ENCODE data around the gene NCOR2.

The NCOR2 gene

DNA sequence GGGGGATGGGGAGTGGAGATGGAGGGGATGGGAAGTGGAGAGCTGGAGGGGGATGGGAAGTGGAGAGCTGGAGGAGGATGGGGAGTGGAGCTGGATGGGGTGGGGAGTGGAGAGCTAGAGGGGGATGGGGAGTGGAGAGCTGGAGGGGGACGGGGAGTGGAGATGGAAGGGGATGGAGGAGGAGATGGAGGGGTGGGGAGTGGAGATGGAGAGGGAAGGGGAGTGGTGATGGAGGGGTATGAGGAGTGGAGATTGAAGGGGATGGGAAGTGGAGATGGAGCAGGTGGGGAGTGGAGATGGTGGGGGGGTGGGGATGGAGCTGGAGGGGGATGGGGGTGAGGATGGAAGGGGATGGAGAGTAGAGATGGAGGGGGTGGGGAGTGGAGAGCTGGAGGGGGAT lies 26.1 kb downstream of the NCOR2 start:
- no peak for DNase-seq

DNA sequence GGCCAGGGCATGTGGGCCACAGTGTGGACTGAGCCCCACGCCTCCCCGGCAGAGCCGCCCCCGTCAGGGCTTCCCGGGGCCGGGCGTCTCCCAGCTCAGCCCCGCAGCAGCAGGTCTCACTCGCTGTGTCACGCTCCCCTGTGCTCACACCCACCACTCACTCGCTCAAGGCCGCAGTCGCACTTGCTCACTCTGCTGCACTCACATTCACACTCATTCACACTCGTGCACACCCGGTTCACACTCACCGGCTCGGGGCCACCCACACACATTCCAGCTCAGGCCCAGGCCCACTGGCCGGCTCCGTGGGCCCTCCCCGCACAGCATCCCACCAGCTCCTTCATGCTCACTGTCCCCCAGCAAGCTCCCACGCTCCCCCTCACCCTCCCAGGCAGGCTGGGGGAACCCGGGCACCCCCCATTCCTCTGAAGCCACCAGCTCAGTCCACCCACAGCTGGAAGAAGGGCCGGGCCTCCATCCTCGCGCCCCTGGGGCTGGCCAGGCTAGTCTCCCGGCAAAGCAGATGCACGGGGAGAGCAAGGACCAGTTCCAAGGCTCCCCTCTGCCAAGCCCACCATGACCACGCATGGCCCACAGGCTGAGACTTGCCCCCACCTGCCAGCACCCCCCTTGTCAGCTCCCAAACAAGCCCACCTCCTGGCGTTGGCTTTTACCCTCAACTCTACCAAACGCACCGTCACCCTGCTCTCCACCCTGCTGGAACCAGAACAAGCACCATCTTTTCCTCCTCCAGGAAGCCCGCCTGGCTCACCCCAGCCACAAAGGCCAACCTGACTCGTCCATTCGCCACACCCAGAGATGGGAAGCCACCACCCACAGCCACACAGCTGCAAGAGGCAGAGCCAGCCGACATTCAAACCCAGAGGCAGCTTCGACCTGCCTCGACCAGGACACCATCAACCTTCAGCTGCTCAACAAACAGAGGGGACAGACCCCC lies 28.0 kb downstream of the NCOR2 start:
- DNase-seq = no peak

DNA sequence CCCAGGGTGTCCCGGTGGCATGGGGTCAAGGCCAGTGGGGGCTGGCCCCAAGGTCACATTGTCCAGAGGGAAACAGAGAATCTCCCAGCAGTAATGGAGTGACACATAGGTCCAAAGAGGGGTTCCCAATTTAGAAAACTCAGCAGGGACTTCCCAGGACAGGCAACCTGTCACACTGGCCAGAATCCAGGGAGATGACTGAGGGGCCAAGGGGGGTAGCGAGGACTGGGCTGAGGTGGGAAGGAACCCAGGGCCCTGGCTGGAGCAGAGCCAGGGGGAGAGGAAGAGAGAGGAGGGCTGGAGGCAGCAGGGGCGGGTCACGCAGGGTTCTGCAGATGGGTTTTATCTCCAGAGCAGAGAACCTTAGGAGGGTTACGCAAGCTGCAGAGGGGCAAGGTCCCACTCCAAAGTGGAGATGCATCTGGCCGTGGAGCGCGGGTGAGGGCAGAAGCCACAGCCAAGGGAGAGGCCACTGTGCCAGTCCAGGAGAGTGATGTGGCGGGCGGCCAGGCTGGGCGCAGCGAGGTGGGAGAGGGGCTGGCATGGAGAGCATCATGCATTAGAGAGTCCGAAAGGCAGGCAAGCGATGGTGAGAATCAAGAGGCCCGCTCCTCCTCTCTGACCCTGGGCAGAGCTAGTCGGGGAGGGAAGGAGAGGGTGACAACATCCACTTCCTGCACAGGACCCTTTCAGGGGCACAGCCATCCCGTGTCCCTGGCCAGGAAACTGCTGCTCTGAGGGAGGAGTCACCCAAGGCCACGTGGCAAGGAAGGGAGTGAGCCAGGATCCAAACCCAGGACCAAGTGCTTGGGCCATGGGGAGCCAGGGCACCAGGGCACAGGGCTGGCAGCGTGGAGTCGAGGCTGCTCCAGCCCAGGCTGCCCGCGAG lies 29.0 kb downstream of the NCOR2 start:
- no peak for DNase-seq

DNA sequence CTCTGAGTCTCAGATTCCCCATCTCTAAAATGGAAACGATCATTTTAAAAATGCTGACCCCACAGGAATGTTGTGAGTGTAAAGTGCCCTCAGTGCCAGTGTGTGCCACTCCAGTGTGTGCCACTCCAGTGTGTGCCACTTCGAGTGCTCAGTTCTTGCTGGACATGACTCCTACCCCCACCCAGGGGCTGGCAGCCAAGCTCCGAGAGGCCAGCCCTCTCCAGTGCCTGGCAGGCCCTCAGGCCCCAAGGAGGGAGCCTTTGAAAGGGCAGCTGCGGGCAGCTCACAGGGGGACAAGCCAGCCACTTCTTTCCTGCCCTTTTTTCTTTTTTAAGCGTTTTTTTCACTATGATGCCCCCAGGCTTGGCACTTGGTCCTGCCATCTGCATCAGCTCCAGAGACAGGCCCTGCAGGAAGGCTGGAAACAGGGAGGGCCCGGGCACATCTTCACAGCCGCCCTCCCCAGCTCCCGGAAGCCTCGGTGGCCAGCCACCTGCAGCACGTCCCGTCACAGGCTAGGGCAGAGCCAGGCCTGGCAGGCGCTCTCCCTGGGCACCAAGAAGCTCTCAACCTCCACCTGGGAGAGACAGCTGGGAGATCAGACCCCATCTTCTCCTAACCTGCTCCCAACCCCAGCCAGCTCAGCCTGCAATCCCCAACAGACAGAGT lies 29.8 kb downstream of the NCOR2 start:
- no peak for DNase-seq

DNA sequence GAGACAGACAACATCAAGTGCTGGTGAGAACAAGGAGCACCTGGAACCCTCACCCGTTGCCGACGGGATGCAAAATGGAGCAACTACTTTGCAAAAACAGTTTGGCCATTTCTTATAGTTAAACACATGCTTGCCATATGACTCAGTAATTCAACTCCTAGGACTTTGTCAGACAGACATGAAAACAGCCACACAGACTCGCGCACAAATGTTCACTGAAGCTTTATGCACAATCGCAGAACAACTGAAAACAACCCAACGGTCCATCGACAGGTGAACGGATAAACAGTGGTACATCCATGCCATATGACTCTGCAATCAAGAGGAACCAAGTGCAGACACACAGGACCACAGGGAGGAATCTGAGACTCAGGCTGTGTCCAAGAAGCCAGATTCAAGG lies 30.8 kb downstream of the NCOR2 start:
- no peak for DNase-seq

DNA sequence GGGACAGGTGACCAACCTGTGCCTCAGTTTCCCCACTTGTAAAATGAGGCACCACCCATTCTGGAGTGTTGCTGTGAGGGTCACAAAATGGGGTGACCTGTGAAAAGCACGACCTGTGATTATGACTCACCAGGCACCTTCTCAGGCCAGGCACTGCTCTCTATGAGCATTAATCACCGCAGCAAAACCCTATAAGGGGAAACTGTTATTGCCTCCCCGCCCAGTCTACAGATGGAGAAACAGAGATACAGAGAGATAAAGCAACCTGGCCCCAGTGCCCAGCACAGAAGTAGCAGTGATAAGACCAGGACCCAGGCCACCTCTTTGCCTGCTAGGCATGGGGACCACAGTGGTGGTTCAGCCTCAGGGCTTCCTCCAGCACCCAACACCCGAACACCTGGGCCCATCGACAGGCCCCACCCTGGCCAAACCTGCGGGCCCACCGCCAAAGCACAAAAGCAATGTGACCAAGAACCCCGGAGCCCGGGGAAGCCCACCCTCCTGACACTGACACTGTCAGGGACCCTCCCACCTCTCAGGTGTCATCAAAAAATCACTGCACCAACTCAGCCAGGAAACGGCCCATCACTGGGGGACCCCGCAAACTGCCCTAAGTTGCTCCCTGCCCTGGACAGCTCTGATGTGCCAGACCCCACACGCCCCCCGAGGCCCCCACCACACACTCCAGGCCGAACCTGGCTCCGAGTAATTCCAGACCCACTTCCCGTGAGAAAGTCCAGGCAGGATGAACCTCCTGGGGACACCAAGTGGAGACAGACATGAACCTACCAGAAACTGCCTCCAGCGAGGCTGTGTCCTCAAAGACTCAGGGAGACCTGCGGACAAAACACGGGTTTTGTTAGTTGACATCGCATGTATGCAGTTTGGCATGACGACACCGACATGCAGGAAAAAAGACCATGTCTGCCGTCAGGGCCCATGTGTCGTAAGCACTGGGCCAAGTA lies 32.4 kb downstream of the NCOR2 start:
- no peak for DNase-seq

DNA sequence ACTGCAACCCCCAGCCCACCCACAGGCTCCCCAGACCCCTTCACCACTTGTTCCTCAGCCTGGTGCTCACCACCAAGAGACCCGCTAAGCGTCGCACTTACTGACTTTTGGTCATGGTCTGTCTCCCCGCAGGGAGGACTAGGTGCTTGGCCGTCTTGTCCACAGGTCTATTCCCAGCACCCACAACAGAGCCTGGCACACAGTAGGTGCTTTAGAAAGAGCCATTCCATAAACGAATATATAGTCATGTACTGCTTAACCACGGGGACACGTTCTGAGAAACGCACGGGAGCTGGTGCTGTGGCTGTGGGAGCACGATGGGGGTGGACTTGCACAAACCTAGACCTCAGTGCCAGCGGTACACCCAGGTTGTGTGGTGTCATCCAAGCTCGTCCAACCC lies 34.0 kb downstream of the NCOR2 start:
- no peak for DNase-seq

DNA sequence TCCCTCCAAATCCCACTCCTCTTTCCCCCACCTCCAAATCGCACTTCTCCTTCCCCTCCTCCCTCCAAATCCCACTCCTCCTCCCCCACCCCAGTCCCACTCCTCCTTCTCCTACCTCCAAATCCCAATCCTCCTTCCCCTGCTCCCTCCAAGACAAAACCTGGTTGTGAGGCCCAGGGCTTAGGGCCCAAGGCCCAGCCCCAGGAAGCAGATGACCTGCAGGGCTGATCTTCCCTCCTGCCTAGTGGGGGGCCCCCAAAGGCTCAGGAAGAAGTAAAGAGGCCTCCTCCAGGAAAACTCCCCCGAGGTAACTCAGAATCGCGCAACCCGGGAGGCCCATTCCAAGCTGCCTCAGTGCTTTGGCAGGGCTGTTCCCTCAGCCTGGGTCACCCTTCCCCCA lies 34.4 kb downstream of the NCOR2 start:
- no peak for DNase-seq

DNA sequence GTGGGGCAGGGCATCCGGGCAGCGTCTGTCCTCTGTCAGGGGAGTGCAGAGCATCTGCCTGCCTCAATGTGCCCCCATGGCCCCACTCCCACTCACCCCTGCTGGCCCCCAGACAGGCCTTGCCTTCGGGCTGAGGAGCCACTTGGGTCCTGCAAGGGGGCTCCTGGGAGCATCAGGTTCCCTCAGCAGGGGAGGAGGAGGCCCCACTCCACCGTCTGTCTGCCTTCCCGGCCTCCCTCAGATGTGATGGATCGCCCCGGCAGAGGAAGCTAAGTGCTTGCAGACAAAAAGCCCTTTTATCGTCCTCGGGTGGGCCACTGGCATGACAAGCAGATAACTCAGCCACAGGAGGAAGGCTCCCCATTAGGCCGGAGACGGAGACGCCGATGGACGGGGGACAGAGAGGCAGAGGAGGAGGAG lies 35.1 kb downstream of the NCOR2 start:
- no peak for DNase-seq

DNA sequence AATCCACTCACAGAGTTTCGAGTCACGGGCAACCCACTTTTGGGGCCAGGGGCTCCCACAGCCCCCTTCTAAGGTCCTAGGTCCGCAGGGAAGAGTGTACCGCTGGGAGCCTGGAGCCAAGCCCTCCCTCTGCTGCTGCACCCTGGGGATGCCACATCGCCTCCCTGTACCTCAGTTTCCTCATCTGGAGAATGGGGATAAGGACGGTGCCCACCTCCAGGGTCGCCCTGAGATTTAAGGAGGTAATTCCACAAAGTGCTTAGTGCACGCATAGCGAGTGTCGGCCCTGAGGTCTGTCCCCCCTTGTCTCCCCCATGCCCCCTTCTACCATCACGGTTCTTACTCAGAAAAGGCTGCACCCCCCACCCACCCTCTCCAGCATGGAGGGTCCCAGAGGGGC lies 35.5 kb downstream of the NCOR2 start:
- no peak for DNase-seq

DNA sequence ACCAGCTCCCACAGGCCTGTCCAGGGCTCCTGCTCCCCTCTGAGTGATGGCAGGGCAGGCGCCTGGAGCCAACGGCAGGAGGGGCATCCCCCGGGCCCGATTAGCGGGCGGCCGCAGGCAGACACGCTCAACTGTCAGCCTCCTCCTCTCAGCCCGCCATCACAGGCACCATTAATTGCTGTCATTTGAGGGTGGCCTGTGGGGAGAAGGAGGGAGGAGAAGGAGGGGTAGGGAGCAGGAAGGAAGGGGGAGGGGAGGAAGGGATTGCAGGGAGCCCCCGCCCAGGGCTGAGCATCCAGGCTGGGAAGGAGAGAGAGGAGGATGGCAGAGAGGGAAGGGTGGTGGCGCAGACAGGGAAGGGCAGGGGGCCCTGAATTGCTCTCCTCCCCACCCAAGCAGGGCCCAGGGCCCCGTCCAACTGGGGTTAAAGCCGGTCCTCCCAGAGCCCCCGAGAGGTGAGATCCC lies 36.1 kb downstream of the NCOR2 start:
- no peak for DNase-seq

DNA sequence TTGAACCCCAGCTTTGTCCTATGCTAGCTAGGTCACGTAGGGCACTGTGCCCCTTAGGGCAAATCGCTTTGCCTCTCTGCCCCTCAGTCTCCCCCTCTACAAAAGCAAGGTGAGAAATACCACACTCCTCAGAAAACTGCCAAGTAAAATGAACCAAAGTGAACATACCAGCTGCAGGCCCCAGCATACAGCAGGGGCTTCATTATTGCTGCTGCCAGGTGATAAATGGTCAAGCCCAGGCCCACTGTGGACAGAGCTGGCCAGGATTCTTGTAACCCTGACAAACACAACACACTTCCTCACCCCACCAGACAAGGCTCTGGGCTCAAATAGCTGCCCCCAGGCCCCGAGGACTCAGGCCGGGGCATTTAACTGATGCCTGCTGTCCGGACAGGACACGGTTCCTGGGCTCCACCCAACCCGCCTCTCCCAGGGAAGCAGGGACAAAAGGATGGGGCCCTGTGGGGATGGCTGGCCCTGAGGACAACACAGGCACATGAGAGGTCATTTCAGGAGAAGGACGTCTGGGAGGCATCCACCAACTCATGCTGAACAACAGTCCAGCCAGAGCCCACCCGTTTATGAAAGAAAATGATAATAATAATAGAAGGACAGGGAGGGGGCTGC lies 36.7 kb downstream of the NCOR2 start:
- no peak for DNase-seq

DNA sequence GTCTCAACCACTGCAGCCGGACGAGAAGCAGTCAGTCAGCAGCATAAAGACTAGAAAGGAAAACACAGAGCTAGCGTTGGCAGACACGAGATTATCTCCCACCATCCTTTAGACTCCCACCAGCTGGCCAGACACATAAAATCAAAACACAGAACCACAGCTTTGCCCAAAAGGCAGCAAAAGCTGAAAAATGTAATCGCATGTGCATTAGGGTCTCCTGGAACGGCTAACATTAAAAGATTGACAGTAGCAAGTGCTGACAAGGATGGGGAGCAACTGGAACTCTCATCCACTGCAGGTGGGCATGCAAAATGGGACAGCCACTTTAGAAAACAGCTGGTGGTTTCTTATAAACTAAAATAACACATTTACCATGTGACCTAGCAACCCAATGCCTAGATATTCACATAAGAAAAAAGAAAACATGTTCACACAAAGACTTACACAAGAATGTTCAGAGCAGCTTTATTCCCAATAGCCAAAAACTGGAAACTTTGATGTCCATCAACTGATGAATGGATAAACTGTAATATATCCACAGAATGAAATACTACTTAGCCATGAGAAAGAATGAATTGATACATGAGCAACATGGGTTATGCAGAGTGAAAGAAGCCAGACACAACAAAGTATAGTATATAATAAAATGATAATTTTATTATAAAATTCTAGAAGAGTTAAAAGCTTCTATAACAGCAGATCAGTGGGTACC lies 37.7 kb downstream of the NCOR2 start:
- DNase-seq = no peak

DNA sequence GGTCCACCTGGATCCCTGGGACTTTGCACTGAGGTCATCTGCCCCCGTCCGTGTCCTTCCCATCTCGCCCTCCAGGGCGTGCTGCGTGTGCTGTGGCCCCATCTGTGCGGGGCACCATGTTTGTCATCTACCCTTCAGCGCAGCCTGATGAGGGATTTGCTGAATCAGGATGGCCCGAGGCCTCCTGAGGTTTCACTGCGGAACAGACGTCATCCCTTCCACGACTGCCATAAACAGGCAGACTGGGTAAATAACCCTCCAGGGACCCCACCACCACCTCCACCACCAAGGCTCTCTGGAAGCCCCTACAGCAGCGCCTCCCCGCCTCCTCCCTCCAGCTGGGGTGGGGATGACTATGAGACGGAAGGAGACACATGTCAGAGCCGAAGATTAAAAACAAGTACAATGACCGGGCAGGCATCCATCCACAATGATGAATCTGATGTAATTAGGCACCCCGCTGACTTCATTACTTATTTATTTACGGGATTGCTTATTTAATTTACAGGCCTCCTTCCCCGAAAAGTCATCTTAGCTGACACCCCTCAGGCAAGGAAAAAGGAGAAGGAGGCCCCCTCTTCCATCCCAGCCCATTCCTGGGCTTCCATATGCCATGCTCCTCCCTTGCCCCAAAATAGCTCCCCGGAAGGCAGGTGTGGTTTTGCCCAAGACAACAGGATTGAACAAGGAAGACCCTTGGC lies 39.4 kb downstream of the NCOR2 start:
- no peak for DNase-seq

DNA sequence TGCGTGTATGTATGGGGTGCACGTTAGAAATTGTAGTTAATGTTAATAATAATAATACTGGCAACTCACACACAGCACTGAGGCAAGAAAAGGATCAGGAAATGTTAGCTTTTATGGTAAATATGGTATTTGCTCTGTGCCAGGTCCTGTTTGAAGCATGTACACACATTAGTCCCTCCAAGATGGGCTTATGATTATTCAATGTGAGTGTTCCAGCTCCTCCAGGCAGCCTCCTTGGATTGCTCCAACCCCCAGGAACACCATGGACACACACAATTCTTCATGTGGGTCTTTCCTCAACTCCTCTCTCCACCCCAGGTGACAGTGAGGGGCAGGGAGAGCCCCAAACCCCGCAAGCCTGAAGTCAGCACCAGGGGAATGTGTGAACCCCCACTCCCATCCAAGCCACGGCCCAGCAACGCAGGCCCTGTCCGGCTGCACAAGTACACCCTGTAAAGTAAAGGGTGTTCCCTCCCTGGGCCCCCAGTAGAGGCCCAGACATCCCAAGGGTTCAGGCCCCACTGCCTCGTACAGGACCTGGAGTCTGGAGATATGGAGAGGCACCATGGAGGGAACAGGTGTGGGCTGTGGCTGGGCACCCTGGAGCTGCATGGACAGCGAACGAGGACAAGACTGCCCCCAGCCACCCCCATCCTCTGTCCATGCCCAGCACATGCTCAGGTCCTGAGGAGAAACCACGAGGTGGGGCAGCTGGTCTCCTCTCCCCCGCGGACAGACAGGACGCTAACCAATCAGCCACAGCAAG lies 41.3 kb downstream of the NCOR2 start:
- DNase-seq = no peak

DNA sequence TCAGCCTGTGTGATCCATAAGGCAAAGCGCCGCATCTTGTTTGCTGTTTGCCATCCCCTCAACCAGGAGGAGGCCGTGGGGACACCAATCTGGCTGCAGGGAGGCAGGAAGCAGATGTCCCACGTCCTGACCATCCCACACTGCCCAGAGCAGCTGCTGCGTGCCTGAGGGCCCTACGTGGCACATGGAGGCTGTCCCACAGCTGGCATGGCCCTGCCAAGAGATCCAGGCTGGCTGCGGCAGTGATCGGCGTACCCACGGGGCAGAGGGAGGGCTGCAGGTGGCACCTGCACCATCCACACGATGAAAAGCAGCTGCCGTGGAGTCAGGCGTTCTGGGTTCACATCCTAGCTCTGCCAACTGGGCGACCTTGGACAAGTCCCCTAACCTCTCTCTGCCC lies 42.0 kb downstream of the NCOR2 start:
- peak; percentile 18 for DNase-seq

DNA sequence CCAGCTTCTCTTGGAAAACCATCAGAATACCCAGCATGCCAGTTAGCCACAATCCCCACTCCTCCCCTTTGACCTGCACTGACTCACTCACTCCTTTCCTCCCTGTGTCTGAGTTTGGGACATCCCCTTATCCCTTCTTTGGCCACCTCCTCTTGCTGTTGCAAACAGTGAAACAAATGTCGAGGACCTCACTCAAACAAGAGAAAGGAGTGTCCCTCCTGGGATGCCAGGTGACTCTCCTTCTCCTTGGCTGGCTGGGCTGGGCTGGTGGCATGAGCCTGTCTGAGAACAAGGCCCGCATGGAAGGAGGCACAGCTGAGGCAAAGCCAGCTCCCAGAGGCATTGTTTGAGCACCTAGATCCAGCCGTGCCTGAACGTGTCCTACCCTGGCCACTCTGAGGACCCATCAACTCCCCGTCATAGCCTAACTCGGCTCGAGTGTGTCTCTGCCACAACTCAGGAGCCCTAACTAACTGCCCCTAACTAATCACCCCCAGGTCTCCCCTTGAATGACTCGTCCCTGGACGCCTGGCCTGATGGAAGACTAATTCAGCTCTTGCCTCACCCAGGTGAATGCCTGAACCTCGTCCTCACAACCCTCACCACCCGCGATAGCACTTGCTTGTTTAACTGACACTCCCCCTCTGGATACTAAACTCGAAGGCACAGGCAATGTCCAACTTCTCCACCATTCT lies 43.0 kb downstream of the NCOR2 start:
- DNase-seq = peak; percentile 65

DNA sequence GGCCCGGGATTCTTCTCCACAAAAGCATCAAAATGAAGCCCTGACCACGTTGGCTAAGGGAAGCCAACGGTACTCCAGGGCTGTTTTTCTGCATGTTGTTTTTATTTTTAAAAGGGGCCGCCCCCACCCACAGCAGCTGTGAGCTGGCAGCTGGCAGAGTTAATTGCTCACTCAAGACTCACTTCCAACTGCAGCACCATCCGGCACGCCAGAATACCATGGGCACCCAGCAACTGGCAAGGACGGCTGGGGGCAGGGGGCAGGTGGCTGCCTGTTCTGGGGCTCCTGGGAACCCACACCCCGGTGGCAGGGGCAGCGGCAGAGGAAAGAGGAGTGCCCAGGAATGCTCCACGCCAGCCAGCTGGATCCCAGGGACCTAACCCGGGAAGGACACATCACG lies 44.3 kb downstream of the NCOR2 start:
- no peak for DNase-seq

DNA sequence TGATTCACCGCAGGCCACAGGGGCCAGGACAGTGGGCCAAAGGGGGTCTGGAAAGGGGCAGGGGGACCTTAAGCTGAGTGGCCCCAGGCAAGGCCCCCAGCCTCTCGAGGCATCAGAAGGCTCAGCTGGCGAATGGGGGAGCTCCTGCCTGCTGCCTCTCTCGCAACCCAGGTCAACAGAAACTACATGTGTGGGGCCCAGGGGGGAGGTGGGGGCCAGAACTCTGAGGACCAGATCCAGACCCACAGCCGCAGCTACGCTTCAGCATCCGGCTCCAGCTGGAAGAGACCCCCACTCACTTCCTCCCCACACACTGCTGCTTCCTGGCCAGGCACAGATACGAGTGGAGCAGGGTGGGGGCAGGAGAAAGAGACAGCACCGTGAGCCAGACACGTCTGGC lies 46.5 kb downstream of the NCOR2 start:
- DNase-seq = no peak
